Prostate gland (tissue), 2 donors: ENCODE data around the gene CRB2.

Experiments
- CTCF ChIP-seq, 4 experiments: fragments of 200-600 bp in 2 of 4; fragments of 450-650 bp in 2 of 4; sonication (generic) in 2 of 4; IDR thresholded peaks; 1 replicate in 3 of 4; 2 replicates in 1 of 4; pipeline ENCODE4 v1.5.1; 2016 to 2019; ENCODE audit warnings: antibody characterized with exemption in 4 of 4, mild to moderate bottlenecking in 2 of 4, moderate library complexity in 2 of 4
- POLR2AphosphoS5 ChIP-seq: sonication (generic); formaldehyde crosslinking; IDR thresholded peaks from one replicate; pipeline ENCODE4 v1.6.1; 2017; ENCODE audit warnings: antibody characterized with exemption

GRCh38 chr9:123364241-123364824 lies 8.3 kb downstream of the CRB2 start:
- TF ChIP-seq CTCF (IDR thresholded peaks at IDR 0.05) (no peak), POLR2AphosphoS5 (no peak)
